HUES48 (cell line): ENCODE results near the gene IRX5.

ENCODE experiments used
- H3K27ac ChIP-seq: one replicate; pipeline ENCODE4 v1.7.0; 2013; ENCODE audit warnings: low read depth, low read length, inconsistent platforms
- H3K27me3 ChIP-seq: 2 replicates; pipeline ENCODE4 v1.6.1; 2013; ENCODE audit warnings: mild to moderate bottlenecking, low read length; ENCODE audit not compliant: control insufficient read depth, insufficient read depth
- H3K36me3 ChIP-seq: 2 replicates; pipeline ENCODE4 v1.6.1; 2013; ENCODE audit warnings: low read length; ENCODE audit not compliant: control insufficient read depth, insufficient read depth
- H3K4me1 ChIP-seq: 2 replicates; pipeline ENCODE4 v1.6.1; 2013; ENCODE audit warnings: mild to moderate bottlenecking, low read length; ENCODE audit not compliant: control insufficient read depth, insufficient read depth
- H3K4me3 ChIP-seq: 2 replicates; pipeline ENCODE4 v1.5.1; 2013; ENCODE audit warnings: mild to moderate bottlenecking, low read depth, low read length
- H3K9ac ChIP-seq: 2 replicates; pipeline ENCODE4 v1.6.1; 2013; ENCODE audit warnings: mild to moderate bottlenecking, low read depth, low read length, moderate library complexity
- H3K9me3 ChIP-seq: 2 replicates; pipeline ENCODE4 v1.6.1; 2013; ENCODE audit warnings: low read length; ENCODE audit not compliant: control insufficient read depth, insufficient read depth

IRX5 gene

GRCh38 chr16:54977211-54977610 lies 46.5 kb downstream of the IRX5 start:
- no peaks in the 10 kb centered on the region for H3K9me3 ChIP-seq
- no peak overlapping the region for H3K27ac ChIP-seq
- H3K36me3 ChIP-seq: no peaks in the 10 kb centered on the region
- H3K9ac ChIP-seq: no peak overlapping the region
- H3K4me1 ChIP-seq: 0 out of 2 replicates have a peak, but pooled peaks cover 4% of the 10 kb centered on the region
- H3K4me3 ChIP-seq: no peak overlapping the region
- no peaks in the 10 kb centered on the region for H3K27me3 ChIP-seq

DNA sequence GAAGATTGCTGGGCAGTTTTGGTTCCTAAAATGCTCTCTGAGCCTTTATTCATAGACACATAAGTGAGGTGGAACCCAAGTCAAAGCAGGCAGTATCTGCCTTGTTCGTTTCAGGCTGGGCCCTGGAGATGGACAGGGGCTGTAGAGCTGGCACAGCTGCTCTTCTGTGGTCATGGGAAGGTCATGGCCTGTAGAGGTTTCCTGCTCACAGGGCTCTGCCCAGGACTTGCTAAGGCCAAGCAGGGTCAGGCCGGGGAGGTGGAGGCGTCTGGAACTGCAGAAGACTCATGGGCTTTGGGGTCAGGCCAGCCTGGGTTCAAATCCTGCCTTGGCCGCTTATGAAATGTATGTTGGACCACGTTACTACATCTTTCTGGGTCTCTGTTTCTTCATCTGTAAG lies 50.2 kb downstream of the IRX5 start:
- Histone ChIP-seq H3K36me3 (no peaks in the 10 kb centered on the region), H3K4me3 (no peak overlapping the region), H3K27me3 (no peaks in the 10 kb centered on the region), H3K4me1 (0 out of 2 replicates have a peak, but pooled peaks cover 4% of the 10 kb centered on the region), H3K9ac (no peak overlapping the region), H3K27ac (no peak overlapping the region), H3K9me3 (no peaks in the 10 kb centered on the region)
